Muscle layer of colon (tissue), 2 donors: Measurements from ENCODE around the gene TPGS2.
"Not testable (repeated sequence)": the region's sequence is repeated elsewhere in the genome, so short reads cannot be mapped to it uniquely, and the experiment has no call there.

Experiments
- H3K27ac ChIP-seq: one replicate; pipeline ENCODE4 v1.7.0; 2013; ENCODE audit warnings: low read depth, mild to moderate bottlenecking, low read length, moderate library complexity
- H3K27me3 ChIP-seq, 2 donors: one replicate each; pipeline ENCODE4 v1.7.0; 2013; ENCODE audit warnings: low read length in 2 of 2, mild to moderate bottlenecking in 2 of 2; ENCODE audit not compliant: insufficient read depth in 2 of 2, control insufficient read depth in 1 of 2
- H3K36me3 ChIP-seq: one replicate; pipeline ENCODE4 v1.7.0; 2013; ENCODE audit warnings: mild to moderate bottlenecking, low read length; ENCODE audit not compliant: insufficient read depth
- H3K4me1 ChIP-seq: one replicate; pipeline ENCODE4 v1.7.0; 2013; ENCODE audit warnings: mild to moderate bottlenecking, low read length; ENCODE audit not compliant: insufficient read depth
- H3K4me3 ChIP-seq, 2 donors: one replicate each; pipeline ENCODE4 v1.7.0; 2013; ENCODE audit warnings: low read length in 2 of 2, low read depth in 1 of 2, mild to moderate bottlenecking in 1 of 2, moderate library complexity in 1 of 2
- H3K9ac ChIP-seq: one replicate; pipeline ENCODE4 v1.7.0; 2013; ENCODE audit warnings: low read length
- H3K9me3 ChIP-seq: one replicate; pipeline ENCODE4 v1.7.0; 2013; ENCODE audit warnings: mild to moderate bottlenecking, low read length
- donor health status: abdominal sarcoma.
- donor health status: Adenocarcinoma of cecum.

TPGS2 gene

GRCh38 chr18:36770315-36770946 lies 58.4 kb downstream of the TPGS2 start:
- peaks cover 11% of the 10 kb centered on the region for H3K36me3 ChIP-seq
- H3K4me3 ChIP-seq = no peak overlapping the region
- H3K27me3 ChIP-seq = no peaks in the 10 kb centered on the region
- H3K9me3 ChIP-seq = no peaks in the 10 kb centered on the region
- no peak overlapping the region for H3K9ac ChIP-seq
- H3K27ac ChIP-seq = no peak overlapping the region
- no peaks in the 10 kb centered on the region for H3K4me1 ChIP-seq

DNA sequence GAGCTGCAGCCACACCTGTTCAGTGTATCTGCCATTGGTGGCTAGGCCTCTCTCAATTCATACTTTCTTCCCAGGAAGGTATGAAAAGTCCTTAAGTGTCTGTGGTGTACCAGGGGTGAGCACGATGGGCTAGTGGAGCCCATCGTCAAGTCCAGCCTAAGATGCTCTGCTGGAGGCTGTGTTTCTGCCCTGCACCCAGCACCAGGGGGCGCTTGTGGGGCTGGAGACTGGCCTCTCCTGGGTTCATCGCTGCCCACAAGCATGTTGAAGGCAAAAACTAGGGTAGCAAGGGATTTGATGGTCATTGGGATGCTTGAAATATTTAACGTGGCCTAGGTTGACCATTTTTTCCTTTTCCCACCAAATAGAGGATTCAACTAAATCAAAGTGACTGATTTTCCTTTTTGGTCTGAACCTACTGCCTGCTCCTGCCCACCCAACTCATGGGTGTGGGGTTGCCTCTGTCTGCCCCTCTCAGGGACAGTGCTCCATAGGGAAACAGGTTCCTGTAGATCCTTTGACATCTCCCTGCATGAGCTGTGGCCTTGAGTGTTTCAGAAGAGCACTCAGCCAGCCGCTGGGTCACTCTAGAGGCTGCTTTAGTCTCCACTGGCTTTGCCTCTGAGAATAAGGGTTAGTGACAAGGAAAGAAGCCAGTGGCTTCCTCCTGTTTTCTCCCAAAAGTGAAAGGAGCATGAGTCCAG lies 59.0 kb downstream of the TPGS2 start:
- Histone ChIP-seq H3K36me3 (peaks cover 11% of the 10 kb centered on the region), H3K9me3 (no peaks in the 10 kb centered on the region), H3K27me3 (no peaks in the 10 kb centered on the region), H3K4me1 (no peaks in the 10 kb centered on the region), H3K27ac (no peak overlapping the region), H3K9ac (no peak overlapping the region), H3K4me3 (no peak overlapping the region)

- H3K9ac ChIP-seq = no peak overlapping the region
- H3K27me3 ChIP-seq = no peaks in the 10 kb centered on the region
- H3K27ac ChIP-seq = no peak overlapping the region
- H3K4me1 ChIP-seq = no peaks in the 10 kb centered on the region
- no peak overlapping the region for H3K4me3 ChIP-seq
- no peaks in the 10 kb centered on the region for H3K9me3 ChIP-seq
- peaks cover 9% of the 10 kb centered on the region for H3K36me3 ChIP-seq
Observed at GRCh38 chr18:36769172-36769571, 59.6 kb downstream of the TPGS2 start.

GRCh38 chr18:36766836-36767235 lies 62.0 kb downstream of the TPGS2 start:
- Histone ChIP-seq H3K36me3 (peaks cover 4% of the 10 kb centered on the region), H3K9me3 (no peaks in the 10 kb centered on the region), H3K9ac (no peak overlapping the region), H3K27me3 (no peaks in the 10 kb centered on the region), H3K4me1 (no peaks in the 10 kb centered on the region), H3K27ac (no peak overlapping the region), H3K4me3 (no peak overlapping the region)

DNA sequence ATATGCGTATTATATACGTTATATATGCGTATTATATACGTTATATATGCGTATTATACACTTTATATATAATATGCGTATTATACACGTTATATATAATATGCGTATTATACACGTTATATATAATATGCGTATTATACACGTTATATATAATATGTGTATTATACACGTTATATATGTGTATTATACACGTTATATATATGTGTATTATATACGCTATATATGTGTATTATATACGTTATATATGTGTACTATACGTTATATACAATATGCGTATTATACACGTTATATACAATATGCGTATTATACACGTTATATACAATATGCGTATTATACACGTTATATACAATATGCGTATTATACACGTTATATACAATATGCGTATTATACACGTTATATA lies 65.8 kb downstream of the TPGS2 start:
- not testable (repeated sequence) for H3K27ac ChIP-seq, H3K36me3 ChIP-seq, H3K4me3 ChIP-seq, H3K4me1 ChIP-seq, H3K9ac ChIP-seq, H3K27me3 ChIP-seq, H3K9me3 ChIP-seq

- Histone ChIP-seq H3K4me3 (no peak overlapping the region), H3K36me3 (no peaks in the 10 kb centered on the region), H3K9me3 (no peaks in the 10 kb centered on the region), H3K9ac (no peak overlapping the region), H3K27me3 (no peaks in the 10 kb centered on the region), H3K4me1 (no peaks in the 10 kb centered on the region), H3K27ac (no peak overlapping the region)
Observed at GRCh38 chr18:36762074-36762473, 66.7 kb downstream of the TPGS2 start.

GRCh38 chr18:36761186-36761698 lies 67.6 kb downstream of the TPGS2 start:
- Histone ChIP-seq H3K4me3 (no peak overlapping the region), H3K27ac (no peak overlapping the region), H3K27me3 (no peaks in the 10 kb centered on the region), H3K36me3 (no peaks in the 10 kb centered on the region), H3K9ac (no peak overlapping the region), H3K9me3 (no peaks in the 10 kb centered on the region), H3K4me1 (no peaks in the 10 kb centered on the region)

GRCh38 chr18:36760598-36760997 lies 68.2 kb downstream of the TPGS2 start:
- Histone ChIP-seq H3K9me3 (no peaks in the 10 kb centered on the region), H3K36me3 (no peaks in the 10 kb centered on the region), H3K27ac (no peak overlapping the region), H3K27me3 (no peaks in the 10 kb centered on the region), H3K4me3 (no peak overlapping the region), H3K9ac (no peak overlapping the region), H3K4me1 (no peaks in the 10 kb centered on the region)

DNA sequence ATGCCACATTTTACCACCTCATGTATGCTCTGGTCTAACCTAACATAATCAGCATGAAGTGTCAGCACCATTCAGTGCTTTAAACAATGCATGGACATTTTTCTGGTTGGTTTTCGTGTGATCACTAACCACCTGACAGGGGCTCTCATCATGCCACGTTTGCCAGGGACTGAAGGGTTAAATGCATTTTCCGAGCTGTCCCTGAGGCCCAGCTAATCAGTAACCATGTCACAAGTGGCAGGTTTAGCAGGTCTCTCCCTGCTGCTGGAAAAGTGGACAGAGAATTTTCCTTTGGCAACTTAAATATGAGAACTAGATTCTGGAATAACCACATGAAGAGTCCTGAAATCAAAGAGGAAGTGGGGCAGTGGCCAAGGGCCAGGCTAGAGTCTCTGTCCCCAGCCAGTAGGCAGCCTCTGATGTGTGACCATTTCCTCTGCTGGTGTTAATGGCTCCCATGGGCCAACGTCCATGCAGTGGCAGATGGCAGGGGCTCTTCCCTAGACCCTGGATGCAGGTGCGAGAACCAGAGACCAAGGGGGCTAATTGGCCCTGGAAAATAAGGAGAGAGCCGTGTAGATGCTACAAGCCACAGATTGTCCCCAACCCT lies 69.5 kb downstream of the TPGS2 start:
- Histone ChIP-seq H3K4me1 (no peaks in the 10 kb centered on the region), H3K27ac (no peak overlapping the region), H3K9ac (no peak overlapping the region), H3K9me3 (no peaks in the 10 kb centered on the region), H3K27me3 (no peaks in the 10 kb centered on the region), H3K36me3 (no peaks in the 10 kb centered on the region), H3K4me3 (no peak overlapping the region)

GRCh38 chr18:36758623-36759022 lies 70.2 kb downstream of the TPGS2 start:
- H3K9me3 ChIP-seq = no peaks in the 10 kb centered on the region
- H3K9ac ChIP-seq = no peak overlapping the region
- no peaks in the 10 kb centered on the region for H3K4me1 ChIP-seq
- H3K4me3 ChIP-seq = no peak overlapping the region
- H3K27ac ChIP-seq = no peak overlapping the region
- no peaks in the 10 kb centered on the region for H3K27me3 ChIP-seq
- H3K36me3 ChIP-seq = no peaks in the 10 kb centered on the region

- H3K9me3 ChIP-seq = no peaks in the 10 kb centered on the region
Observed at GRCh38 chr18:36757991-36758390, 70.8 kb downstream of the TPGS2 start.

More at GRCh38 chr18:36757991-36758390, 70.8 kb downstream of the TPGS2 start:
- Histone ChIP-seq H3K36me3 (no peaks in the 10 kb centered on the region), H3K9ac (no peak overlapping the region), H3K27me3 (no peaks in the 10 kb centered on the region), H3K4me3 (no peak overlapping the region), H3K27ac (no peak overlapping the region), H3K4me1 (no peaks in the 10 kb centered on the region)
